Right cardiac atrium (tissue), 5 donors: ENCODE data around the gene SETD9. TPM values are rescaled to one million over a fixed set of nuclear protein-coding genes. Genes with fewer than 3 reads are reported as not detected.
A peak's percentile ranks its signal among the peaks of the same experiment; 100 is the strongest.

Source experiments
- ATAC-seq, 2 donors: fragments of 200-7000 bp; cut with Tn5 transposase; one replicate each; pipeline versions ENCODE4 v1.8.0 to v1.9.1; 2020; ENCODE audit warnings: moderate library complexity in 2 of 2, mild to moderate bottlenecking in 1 of 2
- DNase-seq, 3 donors: peaks; one replicate each; pipeline ENCODE4 v3.0.0-alpha.2; 2020
- H3K27ac ChIP-seq: one replicate; pipeline ENCODE4 v1.5.1; 2013; ENCODE audit warnings: mild to moderate bottlenecking, low read length, control low read depth, moderate library complexity
- H3K27me3 ChIP-seq: one replicate; pipeline ENCODE4 v1.6.1; 2013; ENCODE audit not compliant: control insufficient read depth, insufficient read depth
- H3K4me1 ChIP-seq: one replicate; pipeline ENCODE4 v1.6.1; 2013; ENCODE audit warnings: low read length; ENCODE audit not compliant: control insufficient read depth, insufficient read depth
- H3K4me3 ChIP-seq: one replicate; pipeline ENCODE4 v1.5.1; 2013; ENCODE audit warnings: low read length, control low read depth
- H3K9me3 ChIP-seq: one replicate; pipeline ENCODE4 v1.6.1; 2013; ENCODE audit warnings: low read length; ENCODE audit not compliant: control insufficient read depth
- WGBS: extraction: QIAGEN DNeasy Blood & Tissue Kit; methylation state at CpG from one replicate; pipeline ENCODE4 v1.1.7; 2013; 5-methylcytosine and 5-hydroxymethylcytosine counted together
- intact Hi-C, 4 donors: fragments of 100-400 bp; cut with DNase I; formaldehyde crosslinking; loops; one replicate each; pipeline versions ENCODE4 v1.11.0 to v1.14.0; 2022 to 2023
- polyA plus RNA-seq: library from polyadenylated mRNA; stranded (reverse); fragments of 200-250 nt; gene quantifications from one replicate; pipeline ENCODE4 v1.2.3, GENCODE V29; 2013
- total RNA-seq, 4 donors: library from RNA; stranded (reverse); fragmentation: NEBNext Ultra II Directional; extraction: Animal tissue kit (Norgen Biotek cat#: 25700); gene quantifications; one replicate each; pipeline ENCODE4 v1.2.1, GENCODE V29; 2021
- donor health status: healthy with polysubstance abuse.
- donor health status: DM: no; HTN: yes; CAD: no.
- donor health status: DM: no; HTN: no; CAD: no.
- donor health status: DM: no; HTN: yes; CAD: no; lungs with severe emphysema.
- donor health status: DM: yes; HTN: yes; CAD: no.

Gene SETD9
- total and polyA plus RNA-seq, 5 donors = 8.3 to 17.0 (median 13.0) TPM

DNA sequence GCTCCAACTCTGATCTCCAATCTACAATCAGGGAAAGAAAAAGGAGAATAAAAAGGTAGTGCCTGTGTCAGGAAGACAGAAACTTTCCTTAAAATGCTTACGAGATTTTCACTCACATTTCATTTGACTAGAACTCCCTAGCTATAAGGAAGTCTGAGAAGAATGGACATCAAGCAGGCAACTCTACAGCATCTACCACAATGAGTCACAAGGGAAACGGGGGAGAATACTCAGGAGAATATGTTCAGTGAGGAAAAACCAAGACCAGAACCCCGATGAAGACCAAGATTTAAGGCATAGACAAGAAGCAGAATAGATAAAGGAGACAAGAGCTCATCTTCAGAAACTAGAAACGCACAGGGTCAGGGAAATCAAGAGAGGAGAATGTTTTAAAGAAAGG is 9.0 kb upstream of the SETD9 start:
- H3K4me3 ChIP-seq = no peak overlapping the region
- no peaks in the 10 kb centered on the region for H3K4me1 ChIP-seq
- 57% methylated on average over 4 of the region's 4 CpGs for WGBS
- DNase-seq (no peak), ATAC-seq (no peak)
- no peak overlapping the region for H3K27ac ChIP-seq
- H3K27me3 ChIP-seq = no peaks in the 10 kb centered on the region
- intact Hi-C loops = loop anchor here (2.0 to 10.0 kb wide), 5 partner anchors 237 to 324 kb away; no protein-coding TSS in a partner anchor
- H3K9me3 ChIP-seq = no peaks in the 10 kb centered on the region

- DNase-seq (no peak), ATAC-seq (peak in 1 of 2 donors; percentile 47)
- no peak overlapping the region for H3K27ac ChIP-seq
- H3K9me3 ChIP-seq = no peaks in the 10 kb centered on the region
- H3K4me3 ChIP-seq = no peak overlapping the region
- WGBS = 35% methylated on average over 3 of the region's 3 CpGs
- intact Hi-C loops = loop anchor here (2.0 to 10.0 kb wide), 5 partner anchors 236 to 324 kb away; no protein-coding TSS in a partner anchor
- H3K27me3 ChIP-seq = no peaks in the 10 kb centered on the region
- no peaks in the 10 kb centered on the region for H3K4me1 ChIP-seq
Measured at GRCh38 chr5:56900858-56901578, 8.4 kb upstream of the SETD9 start.

DNA sequence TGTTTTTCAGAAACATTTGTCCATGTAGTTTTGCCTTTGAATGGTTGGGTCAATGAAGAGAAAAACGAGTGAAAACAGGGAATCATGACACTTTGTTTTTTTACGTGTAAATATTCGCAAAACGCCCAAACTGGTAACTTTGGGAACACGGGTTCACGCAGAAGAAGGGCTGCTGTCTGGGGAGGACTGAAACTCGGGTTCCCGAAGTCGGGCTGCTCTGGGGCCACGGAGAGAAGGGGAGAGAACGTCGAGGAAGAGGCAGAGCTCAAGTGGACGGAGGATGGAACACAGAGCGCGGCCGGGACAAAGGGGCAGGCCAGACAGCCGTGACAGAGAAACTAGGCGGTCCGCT is 478 bp upstream of the SETD9 start:
- ATAC-seq (peak; percentile 81 to 84), DNase-seq (peak in 2 of 3 donors; percentile 91 to 92)
- Histone ChIP-seq H3K27me3 (no peaks in the 10 kb centered on the region), H3K9me3 (no peaks in the 10 kb centered on the region), H3K4me3 (peak overlapping the region; percentile 55), H3K4me1 (peaks cover 2% of the 10 kb centered on the region), H3K27ac (peak overlapping the region; percentile 95)
- intact Hi-C loops = loop anchor here in 2 of 4 donors (10.0 kb wide), 2 partner anchors 306 to 316 kb away; no protein-coding TSS in a partner anchor
- WGBS = 2% methylated on average over 19 of the region's 19 CpGs

GRCh38 chr5:56910210-56910965 is 992 bp downstream of the SETD9 start:
- intact Hi-C loops = no loop called here

GRCh38 chr5:56913766-56914165 is 4.4 kb downstream of the SETD9 start:
- 95% methylated on average over 3 of the region's 3 CpGs for WGBS
- H3K9me3 ChIP-seq = no peaks in the 10 kb centered on the region
- no peak overlapping the region for H3K27ac ChIP-seq
- intact Hi-C loops = no loop called here
- ATAC-seq (no peak), DNase-seq (no peak)
- H3K4me3 ChIP-seq = no peak overlapping the region
- H3K4me1 ChIP-seq = peaks cover 5% of the 10 kb centered on the region
- H3K27me3 ChIP-seq = no peaks in the 10 kb centered on the region

More at GRCh38 chr5:56910210-56910965, 992 bp downstream of the SETD9 start:
- under 1% methylated on average over 29 of the region's 29 CpGs for WGBS
- Histone ChIP-seq H3K4me1 (peaks cover 2% of the 10 kb centered on the region), H3K27ac (peak overlapping the region; percentile 94), H3K4me3 (peak overlapping the region; percentile 72), H3K27me3 (no peaks in the 10 kb centered on the region), H3K9me3 (no peaks in the 10 kb centered on the region)
- DNase-seq (peak; percentile 53 to 79 (median 75)), ATAC-seq (peak; percentile 17 to 36)

- no peaks in the 10 kb centered on the region for H3K9me3 ChIP-seq
- DNase-seq (no peak), ATAC-seq (no peak)
- intact Hi-C loops = no loop called here
- no peaks in the 10 kb centered on the region for H3K27me3 ChIP-seq
- H3K27ac ChIP-seq = no peak overlapping the region
- WGBS = 88% methylated on average over 2 of the region's 2 CpGs
- H3K4me1 ChIP-seq = peaks cover 5% of the 10 kb centered on the region
- H3K4me3 ChIP-seq = no peak overlapping the region
Measured at GRCh38 chr5:56914678-56915077, 5.3 kb downstream of the SETD9 start.

DNA sequence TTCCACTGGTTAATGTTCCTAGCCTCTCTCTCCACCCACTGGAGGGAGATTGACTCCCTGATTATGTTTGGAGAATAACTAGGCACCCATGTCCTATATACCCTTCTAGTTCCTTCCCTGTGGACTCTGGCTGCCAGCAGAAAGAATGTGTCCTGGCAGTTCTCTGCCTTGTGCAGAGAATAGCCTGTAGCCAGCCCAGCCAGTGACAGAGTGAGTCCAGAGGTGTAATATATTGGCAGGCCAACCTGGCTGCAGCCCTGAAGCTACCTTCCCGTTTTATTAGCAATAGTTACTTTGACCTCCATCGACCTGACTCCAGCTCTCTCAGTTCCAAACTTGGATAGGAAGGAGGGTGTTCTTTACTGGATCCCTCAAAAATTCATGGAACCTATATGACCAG is 8.1 kb downstream of the SETD9 start:
- ATAC-seq (peak; percentile 84 to 92), DNase-seq (peak in 2 of 3 donors; percentile 16 to 52)
- WGBS = 61% methylated on average over 2 of the region's 2 CpGs
- Histone ChIP-seq H3K27me3 (no peaks in the 10 kb centered on the region), H3K4me1 (peaks cover 3% of the 10 kb centered on the region), H3K27ac (no peak overlapping the region), H3K9me3 (no peaks in the 10 kb centered on the region), H3K4me3 (no peak overlapping the region)
- intact Hi-C loops = no loop called here

DNA sequence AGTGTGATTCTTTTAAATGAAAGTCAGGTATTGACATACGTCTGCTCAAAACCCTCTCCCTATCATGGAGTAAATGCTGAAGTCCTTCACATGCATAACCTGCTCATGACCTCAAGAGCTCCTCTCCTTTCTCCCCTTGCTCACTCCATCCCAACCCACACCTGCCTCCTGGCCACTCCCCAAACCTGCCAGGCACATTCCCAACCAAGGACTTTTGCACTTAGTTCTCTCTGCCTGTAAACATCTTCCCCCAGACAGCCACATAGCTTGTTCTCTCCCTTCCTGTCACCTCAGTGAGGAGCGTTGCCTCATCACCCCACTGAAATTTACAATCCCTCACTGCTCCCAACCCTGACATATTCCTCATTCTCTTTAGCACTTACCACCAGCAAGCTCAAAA is 8.7 kb downstream of the SETD9 start:
- DNase-seq (no peak), ATAC-seq (peak; percentile 31 to 36)
- H3K9me3 ChIP-seq = no peaks in the 10 kb centered on the region
- no peak overlapping the region for H3K27ac ChIP-seq
- intact Hi-C loops = no loop called here
- no peaks in the 10 kb centered on the region for H3K27me3 ChIP-seq
- H3K4me3 ChIP-seq = no peak overlapping the region
- 68% methylated on average over 2 of the region's 2 CpGs for WGBS
- H3K4me1 ChIP-seq = peaks cover 3% of the 10 kb centered on the region

DNA sequence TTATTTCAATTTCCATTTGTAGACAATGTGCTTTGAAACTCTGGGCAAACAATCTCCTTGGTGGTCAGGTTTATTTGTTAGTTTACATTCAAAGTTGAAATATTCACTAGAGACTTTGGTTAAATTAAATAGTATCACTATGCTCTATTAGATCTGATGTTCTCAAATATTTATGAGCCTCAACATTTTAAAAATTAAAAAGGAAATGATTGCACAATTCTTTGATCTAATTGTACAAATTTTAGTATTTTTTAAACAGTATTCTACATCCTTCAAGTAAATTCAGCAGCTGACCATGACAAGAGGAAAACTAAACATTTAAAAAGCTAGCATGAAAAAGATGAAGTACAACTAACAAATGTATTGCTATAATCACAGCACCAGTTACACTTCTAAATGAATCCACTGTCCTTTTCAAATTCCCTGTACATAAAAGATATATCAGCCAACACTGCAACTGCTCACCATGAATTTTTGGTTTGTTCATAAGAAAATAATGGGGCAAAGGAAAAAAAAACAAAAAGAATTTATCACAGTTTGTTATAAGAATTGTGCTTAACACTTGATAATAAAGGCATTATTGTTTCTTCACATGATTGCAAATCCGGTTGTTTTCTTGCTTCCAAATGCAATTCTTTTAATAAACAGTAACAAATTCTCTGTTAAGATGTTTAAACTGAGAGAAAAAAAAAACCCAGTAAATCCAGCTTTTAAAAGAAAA is 10.7 kb downstream of the SETD9 start:
- Histone ChIP-seq H3K4me3 (no peak overlapping the region), H3K4me1 (peaks cover 3% of the 10 kb centered on the region), H3K27ac (no peak overlapping the region), H3K27me3 (no peaks in the 10 kb centered on the region), H3K9me3 (no peaks in the 10 kb centered on the region)
- intact Hi-C loops = no loop called here
- 56% methylated on average over 1 of the region's 1 CpG for WGBS
- DNase-seq = no peak
- ATAC-seq = no peak

- DNase-seq (no peak), ATAC-seq (no peak)
- H3K27ac ChIP-seq = no peak overlapping the region
- WGBS = 98% methylated on average over 6 of the region's 6 CpGs
- no peaks in the 10 kb centered on the region for H3K9me3 ChIP-seq
- no peak overlapping the region for H3K4me3 ChIP-seq
- intact Hi-C loops = no loop called here
- peaks cover 3% of the 10 kb centered on the region for H3K4me1 ChIP-seq
- H3K27me3 ChIP-seq = no peaks in the 10 kb centered on the region
Measured at GRCh38 chr5:56922922-56923321, 13.5 kb downstream of the SETD9 start.

DNA sequence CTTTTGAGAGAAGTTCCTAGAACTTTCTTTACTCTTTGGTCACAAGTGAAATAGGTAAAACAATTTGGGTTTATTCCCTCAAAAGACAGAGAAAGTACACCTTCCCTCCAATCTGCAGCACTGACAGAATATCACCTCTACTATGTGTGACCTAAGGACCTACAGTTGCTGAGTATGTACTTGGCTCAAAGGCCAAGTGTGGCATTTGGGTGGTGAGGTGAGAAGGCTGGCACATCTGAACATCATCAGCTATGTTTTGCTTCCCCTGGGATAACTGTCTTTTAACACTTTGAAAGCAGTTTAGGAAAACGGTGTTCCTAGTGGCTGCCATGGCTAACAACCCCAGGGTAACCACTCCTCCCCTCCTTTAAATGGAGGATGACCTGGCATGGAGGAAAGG is 24.9 kb downstream of the SETD9 start:
- DNase-seq (no peak), ATAC-seq (peak; percentile 90 to 93)
- WGBS = 52% methylated on average over 1 of the region's 1 CpG
- no peaks in the 10 kb centered on the region for H3K27me3 ChIP-seq
- no peak overlapping the region for H3K27ac ChIP-seq
- H3K4me1 ChIP-seq = no peaks in the 10 kb centered on the region
- H3K9me3 ChIP-seq = no peaks in the 10 kb centered on the region
- H3K4me3 ChIP-seq = no peak overlapping the region
- intact Hi-C loops = no loop called here
